Cardiac fibroblast (primary cell): ENCODE results near the gene SUSD3.
A peak's percentile ranks its signal among the peaks of the same experiment; 100 is the strongest.

Experiments
- DNase-seq, 2 donors: peaks; one replicate each; pipeline versions ENCODE4 v3.0.0 to v3.0.0-alpha.2; 2010; ENCODE audit warnings: low read depth in 2 of 2
- H3K4me3 ChIP-seq, 2 donors: replicated peaks in 1 of 2; 1 replicate in 1 of 2; 2 replicates in 1 of 2; pipeline ENCODE4 v1.5.1; 2011; ENCODE audit warnings: low read depth in 2 of 2, low read length in 2 of 2, mild to moderate bottlenecking in 2 of 2, moderate library complexity in 1 of 2
- CTCF ChIP-seq: IDR thresholded peaks from one replicate; pipeline ENCODE4 v1.5.1; 2011; ENCODE audit warnings: low read depth, mild to moderate bottlenecking, low read length, inconsistent platforms

The SUSD3 gene

DNA sequence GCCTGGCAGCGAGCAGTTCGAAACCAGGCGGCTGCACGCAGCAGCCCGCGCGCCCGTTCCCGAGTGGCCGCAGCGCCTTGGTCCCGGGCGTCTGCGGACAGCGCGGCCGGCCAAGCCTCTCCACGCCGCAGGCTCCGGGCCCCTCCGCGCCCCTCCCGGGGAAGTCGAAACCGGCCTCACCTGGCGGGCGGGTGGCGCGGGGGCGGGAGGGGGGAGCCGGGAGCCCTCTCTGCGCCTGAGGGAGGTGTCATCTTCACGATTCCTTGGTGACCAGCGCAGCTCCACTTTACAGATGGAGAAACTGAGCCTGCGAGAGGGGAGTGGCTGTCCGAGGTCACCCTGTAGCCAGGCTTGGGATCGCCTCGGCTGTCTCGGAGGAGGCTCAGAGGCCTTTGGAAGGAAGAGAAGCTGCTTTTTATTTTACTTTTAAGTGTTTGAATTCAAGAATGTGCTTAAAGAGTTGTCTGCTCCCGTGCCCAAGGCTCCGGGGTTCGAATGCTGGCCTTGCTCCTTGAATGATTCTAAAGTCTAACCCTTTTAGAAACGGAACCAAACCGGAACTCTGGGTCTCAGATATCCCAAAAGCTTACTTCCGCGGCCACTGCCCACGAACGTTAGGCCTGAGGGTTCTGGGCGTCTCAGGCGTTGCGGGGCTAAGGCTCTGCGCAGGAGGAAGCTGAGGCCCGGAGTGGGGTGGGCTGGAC is 662 bp downstream of the SUSD3 start:
- DNase-seq, result no peak
- no peak for TF ChIP-seq CTCF
- peak overlapping the region; percentile 28 to 30 for H3K4me3 ChIP-seq

GRCh38 chr9:93059715-93060578 is 1.4 kb downstream of the SUSD3 start:
- no peak overlapping the region for H3K4me3 ChIP-seq
- no peak for TF ChIP-seq CTCF
- DNase-seq, result no peak

GRCh38 chr9:93060746-93061259 is 2.3 kb downstream of the SUSD3 start:
- DNase-seq, result peak; percentile 56 to 62
- no peak overlapping the region for H3K4me3 ChIP-seq
- no peak for TF ChIP-seq CTCF

DNA sequence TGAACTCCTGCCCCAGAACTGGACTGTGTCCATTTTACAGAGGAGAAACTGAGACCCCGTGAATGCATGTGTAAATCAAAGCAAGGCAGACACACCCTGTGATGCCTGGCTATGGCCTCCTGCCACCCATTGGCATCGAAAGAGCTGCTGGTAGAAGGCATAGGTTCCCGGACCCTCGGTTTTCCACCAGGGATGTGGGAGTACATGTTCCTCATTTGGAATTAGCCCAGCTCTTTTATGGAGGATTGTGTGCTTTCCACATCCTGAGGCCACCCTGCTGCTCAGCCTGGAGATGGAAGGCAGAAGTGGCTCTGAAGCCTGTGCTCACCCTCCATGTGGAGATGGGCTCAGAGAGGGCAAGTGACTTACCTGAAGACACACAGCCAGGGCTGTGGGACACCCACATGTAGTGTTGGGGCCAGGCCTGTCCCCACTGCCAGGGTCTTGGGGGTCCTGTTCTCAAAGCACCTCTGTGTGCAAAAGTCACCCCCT is 2.8 kb downstream of the SUSD3 start:
- TF ChIP-seq CTCF, result no peak
- H3K4me3 ChIP-seq, result no peak overlapping the region
- peak in 1 of 2 donors; percentile 48 for DNase-seq

GRCh38 chr9:93061791-93062763 is 3.6 kb downstream of the SUSD3 start:
- TF ChIP-seq CTCF, result no peak
- no peak overlapping the region for H3K4me3 ChIP-seq
- no peak for DNase-seq
